ENCODE measurements around the gene SLC6A4.

The SLC6A4 gene

GRCh38 chr17:30165147-30165546, 70.3 kb downstream of the SLC6A4 start:
- no peak overlapping the region for H3K4me3 ChIP-seq (ENCODE audit: low read depth, low read length)
- TF ChIP-seq CTCF (IDR thresholded peaks at IDR 0.05; ENCODE audit: borderline replicate concordance, insufficient read depth, low read depth, low read length) = no peak

DNA sequence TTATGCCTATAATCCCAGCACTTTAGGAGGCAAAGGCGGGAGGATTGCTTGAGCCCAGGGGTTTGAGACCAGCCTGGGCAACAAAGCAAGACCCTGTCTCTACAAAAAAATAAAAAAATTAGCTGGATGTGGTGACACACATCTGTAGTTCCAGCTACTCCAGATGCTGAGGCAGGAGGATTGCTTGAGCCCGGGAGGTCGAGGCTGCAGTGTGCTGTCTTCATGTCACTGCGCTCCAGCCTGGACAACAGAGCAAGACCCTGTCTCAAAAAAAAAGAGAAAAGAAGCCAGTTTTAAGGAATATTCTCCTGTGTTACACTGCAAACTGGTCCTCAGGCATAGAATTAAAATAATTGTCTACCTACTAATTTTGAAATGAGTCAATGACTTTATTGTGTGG, 71.0 kb downstream of the SLC6A4 start:
- TF ChIP-seq CTCF (IDR thresholded peaks at IDR 0.05; ENCODE audit: borderline replicate concordance, insufficient read depth, low read depth, low read length) = no peak
- H3K4me3 ChIP-seq (ENCODE audit: low read depth, low read length) = no peak overlapping the region

GRCh38 chr17:30161601-30162000, 73.9 kb downstream of the SLC6A4 start:
- H3K4me3 ChIP-seq (ENCODE audit: low read depth, low read length) = no peak overlapping the region

GRCh38 chr17:30160419-30161172, 74.9 kb downstream of the SLC6A4 start:
- TF ChIP-seq CTCF (IDR thresholded peaks at IDR 0.05; ENCODE audit: borderline replicate concordance, insufficient read depth, low read depth, low read length) = no peak
- H3K4me3 ChIP-seq (ENCODE audit: low read depth, low read length) = no peak overlapping the region

More at GRCh38 chr17:30161601-30162000, 73.9 kb downstream of the SLC6A4 start:
- no peak for TF ChIP-seq CTCF (IDR thresholded peaks at IDR 0.05; ENCODE audit: borderline replicate concordance, insufficient read depth, low read depth, low read length)

GRCh38 chr17:30158896-30159625, 76.4 kb downstream of the SLC6A4 start:
- TF ChIP-seq CTCF (IDR thresholded peaks at IDR 0.05; ENCODE audit: borderline replicate concordance, insufficient read depth, low read depth, low read length) = no peak
- H3K4me3 ChIP-seq (ENCODE audit: low read depth, low read length) = no peak overlapping the region

GRCh38 chr17:30155389-30155788, 80.1 kb downstream of the SLC6A4 start:
- no peak overlapping the region for H3K4me3 ChIP-seq (ENCODE audit: low read depth, low read length)
- TF ChIP-seq CTCF (IDR thresholded peaks at IDR 0.05; ENCODE audit: borderline replicate concordance, insufficient read depth, low read depth, low read length) = no peak

- no peak for TF ChIP-seq CTCF (IDR thresholded peaks at IDR 0.05; ENCODE audit: borderline replicate concordance, insufficient read depth, low read depth, low read length)
- H3K4me3 ChIP-seq (ENCODE audit: low read depth, low read length) = no peak overlapping the region
These were observed 82.0 kb downstream of the SLC6A4 start for GRCh38 chr17:30153463-30153862.
